Caco-2 (cell line): Measurements from ENCODE around the gene PLA2G2C. TPM values are rescaled to one million over a fixed set of nuclear protein-coding genes. Genes with fewer than 3 reads are reported as not detected.

ENCODE experiments used
- BruUV-seq: library from RNA; stranded (reverse); fragments of 400-500 nt; replicated peaks from 2 replicates; lab custom pipeline; 2021; lab: Mats Ljungman, UMichigan
- CTCF ChIA-PET: fragments of 300-600 bp; sonication (Branson Sonifier 250); formaldehyde crosslinking; loops from one replicate; lab custom pipeline; 2022; ENCODE audit warnings: antibody characterized with exemption; lab: Charles Lee
- POLR2A ChIA-PET: fragments of 300-600 bp; sonication (Branson Sonifier 250); formaldehyde crosslinking; loops from one replicate; lab custom pipeline; 2022; ENCODE audit warnings: antibody characterized with exemption; lab: Charles Lee
- DNase-seq, 2 experiments: peaks; one replicate each; pipeline versions ENCODE4 v3.0.0 to v3.0.0-alpha.2; 2020 to 2022
- H3K27me3 ChIP-seq: replicated peaks from 2 replicates; pipeline ENCODE4 v1.6.0; 2011; ENCODE audit warnings: low read length; ENCODE audit not compliant: control insufficient read depth, insufficient read depth
- H3K36me3 ChIP-seq: 2 replicates; pipeline ENCODE4 v1.5.1; 2011; ENCODE audit warnings: low read length; ENCODE audit not compliant: control insufficient read depth, insufficient read depth
- H3K4me1 ChIP-seq: fragments of 250-450 bp; sonication (Bioruptor Pico); 2 replicates; pipeline ENCODE4 v1.5.1; 2020; ENCODE audit warnings: mild to moderate bottlenecking
- H3K4me3 ChIP-seq: 2 replicates; pipeline ENCODE4 v1.5.1; 2011; ENCODE audit warnings: low read depth, mild to moderate bottlenecking, control low read depth, low read length
- H3K9me3 ChIP-seq: fragments of 250-450 bp; sonication (Bioruptor Pico); 2 replicates; pipeline ENCODE4 v1.5.1; 2020; ENCODE audit warnings: mild to moderate bottlenecking, moderate library complexity
- H3K27ac Mint-ChIP-seq: one replicate; pipeline ENCODE4 v1.8.0; 2022; ENCODE audit warnings: mixed read lengths; ENCODE audit not compliant: unreplicated experiment
- H3K27me3 Mint-ChIP-seq: one replicate; pipeline ENCODE4 v1.8.0; 2022; ENCODE audit warnings: mixed read lengths; ENCODE audit not compliant: insufficient read depth, unreplicated experiment
- H3K36me3 Mint-ChIP-seq: one replicate; pipeline ENCODE4 v1.8.0; 2022; ENCODE audit warnings: mild to moderate bottlenecking, mixed read lengths; ENCODE audit not compliant: insufficient read depth, unreplicated experiment
- H3K4me1 Mint-ChIP-seq: one replicate; pipeline ENCODE4 v1.8.0; 2022; ENCODE audit warnings: low read depth, mixed read lengths; ENCODE audit not compliant: unreplicated experiment
- H3K4me3 Mint-ChIP-seq: one replicate; pipeline ENCODE4 v1.8.0; 2022; ENCODE audit warnings: mild to moderate bottlenecking, moderate library complexity, mixed read lengths; ENCODE audit not compliant: unreplicated experiment
- H3K9me3 Mint-ChIP-seq: one replicate; pipeline ENCODE4 v1.8.0; 2022; ENCODE audit warnings: mixed read lengths; ENCODE audit not compliant: unreplicated experiment
- intact Hi-C: fragments of 100-400 bp; cut with micrococcal nuclease; formaldehyde crosslinking; loops from one replicate; pipeline ENCODE4 v1.10.0; 2022; ENCODE audit not compliant: unreplicated experiment
- total RNA-seq: library from RNA; stranded (reverse); gene quantifications from 2 replicates; pipeline ENCODE4 v1.2.3, GENCODE V29; 2022
- TF ChIP-seq, protein P1 (sequence below), 2 experiments: fragments of 200-600 bp in 1 of 2; IDR thresholded peaks; 1 replicate in 1 of 2; 2 replicates in 1 of 2; pipeline versions ENCODE4 v1.5.1 to v1.8.0; 2011 to 2022; ENCODE audit warnings: antibody characterized with exemption in 1 of 2, control low read depth in 1 of 2, inconsistent platforms in 1 of 2, low read depth in 1 of 2, low read length in 1 of 2, mild to moderate bottlenecking in 1 of 2, moderate library complexity in 1 of 2; ENCODE audit not compliant: insufficient read depth in 1 of 2, severe bottlenecking in 1 of 2, unreplicated experiment in 1 of 2

PLA2G2C gene
- total RNA-seq, 1 experiment from 2014 or later: not detected

DNA sequence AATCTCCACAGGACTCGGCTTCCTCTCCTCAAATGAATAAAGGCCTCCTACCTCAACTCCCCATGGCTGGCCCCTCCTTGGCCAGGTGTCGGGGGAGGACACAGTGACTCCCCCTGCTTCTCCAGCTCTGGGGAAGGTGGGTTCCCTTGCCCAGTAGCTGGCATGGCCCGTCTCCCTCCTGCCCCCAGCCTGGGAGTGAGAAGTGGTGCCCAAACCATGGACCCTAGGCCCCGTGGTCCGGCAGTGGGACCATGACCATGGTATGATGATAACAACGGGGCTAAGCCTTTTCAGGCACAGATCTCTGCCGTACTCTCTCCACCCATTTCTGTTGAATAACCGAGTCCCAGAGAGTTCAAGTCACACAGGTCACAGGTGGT lies 36.0 kb downstream of the PLA2G2C start:
- no peak overlapping the region for H3K4me3 Mint-ChIP-seq
- TF ChIP-seq, protein P1, sequence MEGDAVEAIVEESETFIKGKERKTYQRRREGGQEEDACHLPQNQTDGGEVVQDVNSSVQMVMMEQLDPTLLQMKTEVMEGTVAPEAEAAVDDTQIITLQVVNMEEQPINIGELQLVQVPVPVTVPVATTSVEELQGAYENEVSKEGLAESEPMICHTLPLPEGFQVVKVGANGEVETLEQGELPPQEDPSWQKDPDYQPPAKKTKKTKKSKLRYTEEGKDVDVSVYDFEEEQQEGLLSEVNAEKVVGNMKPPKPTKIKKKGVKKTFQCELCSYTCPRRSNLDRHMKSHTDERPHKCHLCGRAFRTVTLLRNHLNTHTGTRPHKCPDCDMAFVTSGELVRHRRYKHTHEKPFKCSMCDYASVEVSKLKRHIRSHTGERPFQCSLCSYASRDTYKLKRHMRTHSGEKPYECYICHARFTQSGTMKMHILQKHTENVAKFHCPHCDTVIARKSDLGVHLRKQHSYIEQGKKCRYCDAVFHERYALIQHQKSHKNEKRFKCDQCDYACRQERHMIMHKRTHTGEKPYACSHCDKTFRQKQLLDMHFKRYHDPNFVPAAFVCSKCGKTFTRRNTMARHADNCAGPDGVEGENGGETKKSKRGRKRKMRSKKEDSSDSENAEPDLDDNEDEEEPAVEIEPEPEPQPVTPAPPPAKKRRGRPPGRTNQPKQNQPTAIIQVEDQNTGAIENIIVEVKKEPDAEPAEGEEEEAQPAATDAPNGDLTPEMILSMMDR (IDR thresholded peaks at IDR 0.05; ENCODE audit: insufficient read depth in 1 of 2, low read depth in 1 of 2, low read length in 1 of 2, severe bottlenecking in 1 of 2, unreplicated experiment in 1 of 2): no peak
- DNase-seq: no peak
- no peaks in the 10 kb centered on the region for H3K27me3 ChIP-seq
- no peak overlapping the region for H3K4me3 ChIP-seq
- no TSS peak for BruUV-seq
- no peaks in the 10 kb centered on the region for H3K36me3 Mint-ChIP-seq
- no peaks in the 10 kb centered on the region for H3K36me3 ChIP-seq
- no peaks in the 10 kb centered on the region for H3K4me1 Mint-ChIP-seq
- CTCF ChIA-PET: no interaction called here
- H3K9me3 ChIP-seq: no peaks in the 10 kb centered on the region
- no peaks in the 10 kb centered on the region for H3K9me3 Mint-ChIP-seq
- intact Hi-C loops: no loop called here
- no peaks in the 10 kb centered on the region for H3K4me1 ChIP-seq
- H3K27ac Mint-ChIP-seq: no peak overlapping the region
- POLR2A ChIA-PET: no interaction called here
- H3K27me3 Mint-ChIP-seq: no peaks in the 10 kb centered on the region

DNA sequence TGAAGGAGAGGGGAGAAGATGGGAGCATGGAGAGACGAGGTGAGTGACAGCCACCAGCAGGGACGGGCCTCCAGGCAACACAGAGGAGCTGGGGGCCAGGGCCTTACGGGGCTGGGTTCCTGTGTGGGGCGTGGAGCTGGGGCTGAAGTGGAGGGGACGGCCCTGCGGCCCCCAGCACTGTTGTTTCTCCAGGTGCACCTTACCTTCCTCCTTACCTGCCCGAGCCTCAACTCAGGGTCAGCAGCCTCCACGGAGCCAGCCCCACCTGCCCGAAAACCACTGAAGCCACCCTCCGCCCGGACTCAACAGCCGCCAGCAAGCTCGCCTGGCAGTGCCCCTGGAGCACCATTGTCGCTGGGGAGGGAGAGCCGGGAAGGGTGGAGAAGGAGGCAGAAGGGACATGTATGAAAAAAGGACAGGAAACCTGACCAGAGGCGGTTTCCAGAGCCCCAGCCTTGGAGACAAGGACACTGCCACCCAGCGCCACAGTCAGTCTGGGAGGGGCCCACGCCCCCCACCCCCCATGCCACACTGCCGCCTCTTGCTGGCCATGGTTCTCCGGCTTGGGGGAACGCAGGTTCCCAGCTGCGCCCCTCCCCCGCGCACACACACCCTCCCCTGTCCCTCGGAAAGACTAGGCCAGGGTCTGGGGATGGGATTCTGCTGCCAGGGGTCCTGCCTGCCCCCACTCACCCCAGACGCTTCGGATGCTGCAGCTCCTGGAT lies 36.6 kb downstream of the PLA2G2C start:
- intact Hi-C loops: no loop called here
- Histone ChIP-seq H3K36me3 (no peaks in the 10 kb centered on the region), H3K9me3 (no peaks in the 10 kb centered on the region), H3K4me1 (no peaks in the 10 kb centered on the region), H3K4me3 (no peak overlapping the region), H3K27me3 (no peaks in the 10 kb centered on the region)
- ChIA-PET POLR2A (no interaction called here), CTCF (no interaction called here)
- TF ChIP-seq, protein P1 (IDR thresholded peaks at IDR 0.05; ENCODE audit: insufficient read depth in 1 of 2, low read depth in 1 of 2, low read length in 1 of 2, severe bottlenecking in 1 of 2, unreplicated experiment in 1 of 2): no peak
- no peak for DNase-seq
- Mint-ChIP-seq H3K9me3 (no peaks in the 10 kb centered on the region), H3K4me1 (no peaks in the 10 kb centered on the region), H3K27ac (no peak overlapping the region), H3K27me3 (no peaks in the 10 kb centered on the region), H3K36me3 (no peaks in the 10 kb centered on the region), H3K4me3 (no peak overlapping the region)
- no TSS peak for BruUV-seq

DNA sequence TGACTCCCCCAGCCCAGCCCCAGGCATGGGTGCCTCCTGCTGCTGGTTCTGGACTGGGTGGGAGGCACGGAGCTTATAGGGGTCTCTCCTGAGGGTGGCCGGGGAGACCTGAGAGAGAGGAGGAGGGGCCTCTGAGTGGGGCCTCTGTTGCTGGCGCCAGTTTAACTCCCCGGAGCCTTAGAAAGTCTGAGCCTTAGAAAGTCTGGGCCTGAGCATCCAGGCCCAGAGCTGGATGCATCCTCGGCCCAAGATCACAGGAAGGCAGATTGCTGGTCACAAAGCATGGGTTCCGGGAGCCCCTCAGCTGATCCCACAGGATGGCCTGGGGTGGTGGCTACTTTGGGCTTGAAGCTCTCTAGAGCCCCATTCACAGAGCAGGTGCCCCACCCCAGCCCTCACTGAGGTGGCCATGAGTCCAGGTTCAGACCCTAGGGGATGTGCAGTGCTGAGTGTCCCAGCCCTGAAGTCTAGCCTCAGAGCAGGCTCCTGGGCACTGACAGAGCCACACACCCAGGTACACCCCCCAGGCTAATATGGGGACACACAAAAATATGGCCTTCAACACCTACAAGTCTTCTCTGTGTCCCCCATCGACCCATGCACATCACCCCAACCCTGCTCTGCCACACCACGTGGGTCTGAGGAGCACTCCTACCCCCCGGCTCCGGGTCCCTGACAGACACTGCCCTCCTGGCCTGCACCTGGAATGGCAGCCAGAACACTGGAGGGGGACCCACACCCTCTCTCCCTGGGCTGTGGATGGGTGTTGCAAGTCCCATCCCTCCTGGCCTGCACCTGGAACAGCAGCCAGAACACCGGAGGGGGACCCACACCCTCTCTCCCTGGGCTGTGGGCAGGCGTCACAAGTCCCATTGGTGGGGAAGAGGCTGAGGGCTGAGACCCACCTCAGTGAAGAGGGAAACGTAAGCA lies 37.5 kb downstream of the PLA2G2C start:
- Mint-ChIP-seq H3K27ac (no peak overlapping the region), H3K9me3 (no peaks in the 10 kb centered on the region), H3K27me3 (no peaks in the 10 kb centered on the region), H3K4me1 (no peaks in the 10 kb centered on the region), H3K36me3 (no peaks in the 10 kb centered on the region), H3K4me3 (no peak overlapping the region)
- H3K4me1 ChIP-seq: no peaks in the 10 kb centered on the region
- no peaks in the 10 kb centered on the region for H3K36me3 ChIP-seq
- no peak for DNase-seq
- TF ChIP-seq, protein P1 (IDR thresholded peaks at IDR 0.05; ENCODE audit: insufficient read depth in 1 of 2, low read depth in 1 of 2, low read length in 1 of 2, severe bottlenecking in 1 of 2, unreplicated experiment in 1 of 2): no peak
- ChIA-PET POLR2A (no interaction called here), CTCF (no interaction called here)
- intact Hi-C loops: no loop called here
- BruUV-seq: no TSS peak
- no peaks in the 10 kb centered on the region for H3K27me3 ChIP-seq
- no peak overlapping the region for H3K4me3 ChIP-seq
- no peaks in the 10 kb centered on the region for H3K9me3 ChIP-seq
